NCI-H1436 treated with DMSO at 0.1 percent for 48 hours (cell line): ENCODE data around the gene MGAT3.
"Not testable (repeated sequence)": the region's sequence is repeated elsewhere in the genome, so short reads cannot be mapped to it uniquely, and the experiment has no call there.

ENCODE experiments used
- DNase-seq: peaks from one replicate; lab custom pipeline; 2025; lab: John Stamatoyannopoulos, UW

The MGAT3 gene

DNA sequence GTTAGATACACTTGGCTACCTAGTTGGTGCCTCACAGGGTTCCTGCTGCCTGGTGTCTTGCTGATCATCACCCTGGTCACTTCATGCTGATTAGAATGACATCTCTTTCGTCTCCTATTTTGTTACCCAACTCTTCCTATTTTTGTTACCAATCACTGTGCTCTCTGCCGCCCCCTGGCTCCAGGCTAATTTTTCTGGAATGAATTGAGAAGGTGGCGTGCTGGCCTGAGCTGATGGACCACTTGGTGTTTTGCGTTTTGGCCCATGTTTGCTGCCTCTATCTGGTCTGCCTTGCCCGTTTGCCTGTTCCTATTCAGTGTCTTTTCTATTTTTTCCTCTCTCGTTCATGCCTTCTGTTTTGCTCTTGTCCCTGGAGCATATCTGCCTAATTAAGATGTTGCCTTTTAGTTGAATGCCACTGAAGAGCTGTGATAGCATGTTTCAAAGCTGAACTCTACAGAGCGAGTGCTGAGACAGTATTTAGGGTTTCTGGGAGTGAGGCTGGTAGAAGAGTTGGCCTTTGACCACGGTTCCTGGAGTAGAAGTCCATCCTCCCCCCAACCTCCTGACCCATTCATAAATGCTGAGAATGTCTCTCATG lies 57.7 kb downstream of the MGAT3 start:
- no peak for DNase-seq

DNA sequence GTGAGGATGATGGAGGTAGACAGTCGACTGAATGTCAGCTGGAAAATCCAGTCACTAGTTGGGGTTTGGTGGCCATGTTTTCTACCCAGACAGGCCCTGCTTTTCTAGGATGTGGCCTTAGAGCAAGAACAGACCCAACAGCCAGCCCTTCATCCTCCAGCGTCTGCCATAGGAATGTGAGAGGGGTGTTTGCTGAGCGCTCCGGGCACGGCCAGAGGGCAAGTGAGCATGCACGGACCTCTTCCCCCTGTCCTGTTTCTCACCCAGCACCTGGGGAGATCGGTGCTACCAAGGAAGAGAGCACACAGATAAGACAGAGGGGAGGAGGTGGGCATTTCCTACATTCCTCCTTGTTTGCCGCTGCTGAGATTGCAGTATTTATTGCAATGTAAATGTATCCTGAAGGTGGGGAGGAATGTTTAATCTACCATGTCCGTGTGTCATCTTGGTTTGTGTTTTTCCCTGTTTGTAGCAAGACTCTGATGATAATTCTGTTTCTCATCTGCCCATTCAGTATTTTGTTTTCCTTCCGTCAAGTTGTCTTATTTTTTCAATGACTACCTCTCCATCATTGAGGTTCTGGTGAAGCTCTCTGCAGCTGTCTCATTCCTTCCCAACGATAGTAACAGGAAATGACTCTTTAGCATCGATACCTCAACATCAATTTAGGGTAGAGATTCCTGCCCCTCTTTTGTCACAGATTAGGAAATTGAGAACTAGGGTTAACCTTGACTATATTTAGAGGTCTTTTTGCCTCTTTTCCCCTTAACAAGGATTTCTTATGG lies 58.6 kb downstream of the MGAT3 start:
- DNase-seq, result no peak

DNA sequence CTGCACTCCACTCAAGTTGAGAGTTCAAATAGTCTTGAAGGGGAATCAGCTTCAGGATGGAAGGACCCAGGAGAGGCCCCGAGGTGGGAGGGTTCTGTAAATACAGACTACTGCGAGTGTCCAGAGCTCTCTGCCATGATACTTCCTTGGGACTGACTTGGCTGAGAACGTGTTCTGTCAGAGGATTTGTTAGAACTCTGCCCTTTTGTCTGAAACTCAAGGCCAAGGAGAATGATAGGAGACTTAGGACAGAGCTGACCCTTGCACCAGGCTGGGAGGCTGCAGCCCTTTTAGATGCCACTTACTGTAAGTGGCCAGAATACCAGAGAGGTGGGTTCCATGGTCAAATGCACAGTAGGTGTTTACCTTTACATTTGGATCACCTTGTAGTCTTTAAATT lies 60.7 kb downstream of the MGAT3 start:
- no peak for DNase-seq

DNA sequence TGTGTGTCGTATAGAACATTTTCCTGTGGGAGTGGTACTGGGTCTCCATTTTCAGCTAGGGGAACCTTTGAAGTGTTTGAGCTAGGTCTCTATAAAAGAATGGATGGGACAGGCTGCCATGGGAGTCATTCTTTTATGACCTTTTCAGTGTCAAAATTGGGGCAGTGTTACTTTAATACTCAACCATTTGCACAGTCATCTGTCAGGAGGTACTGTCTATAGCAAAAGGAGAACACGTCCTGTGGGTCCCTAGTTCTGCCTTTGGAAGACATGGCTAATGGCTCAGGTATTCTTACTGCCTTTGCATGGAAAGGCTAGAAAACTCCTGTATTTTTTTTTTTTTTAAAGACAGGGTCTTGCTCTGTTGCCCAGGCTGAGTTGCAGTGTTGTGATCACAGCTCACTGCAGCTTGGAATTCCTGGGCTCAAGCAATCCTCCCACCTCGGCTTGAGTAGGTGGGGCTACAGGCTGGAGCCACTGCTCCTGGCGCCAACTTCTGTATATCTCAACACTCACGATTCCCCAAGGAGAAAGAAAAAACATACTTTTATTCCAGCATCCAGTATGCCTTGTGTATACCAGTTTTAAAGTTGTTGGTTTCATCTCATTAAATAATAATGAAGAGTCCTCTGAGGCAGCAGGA lies 61.5 kb downstream of the MGAT3 start:
- DNase-seq, result no peak

DNA sequence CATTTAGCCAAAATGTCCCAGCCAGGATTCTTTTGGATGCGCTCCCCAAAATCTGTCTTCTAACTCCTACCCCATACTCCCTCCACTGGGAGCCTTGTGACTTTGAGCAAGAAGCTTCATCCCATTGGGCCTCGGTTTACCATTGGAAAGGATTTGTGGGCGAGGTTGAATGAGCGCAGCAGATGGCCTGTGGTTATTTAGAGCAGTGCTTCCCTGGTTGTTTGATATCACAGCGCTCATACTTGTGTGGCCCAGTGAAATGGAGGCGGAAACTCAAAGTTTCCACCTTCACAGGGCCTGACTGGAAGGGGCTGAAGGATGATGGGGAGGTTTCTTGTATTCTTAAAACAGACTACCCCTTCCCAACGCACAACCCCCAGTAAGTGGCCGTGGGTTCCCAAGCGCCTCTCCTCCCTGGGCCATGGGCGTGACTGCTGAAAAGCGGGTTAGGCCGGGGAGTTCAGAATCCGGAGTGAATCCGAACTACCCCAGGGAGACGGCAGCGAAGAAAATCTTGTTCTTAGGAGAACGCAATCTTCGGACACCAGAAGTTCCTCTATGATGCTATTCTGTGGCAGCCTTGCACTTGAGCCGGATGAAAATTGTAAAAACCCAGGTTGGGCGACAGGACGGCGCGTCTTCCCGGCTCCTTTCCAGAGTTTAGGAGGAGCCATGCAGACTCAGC lies 62.3 kb downstream of the MGAT3 start:
- DNase-seq, result no peak

DNA sequence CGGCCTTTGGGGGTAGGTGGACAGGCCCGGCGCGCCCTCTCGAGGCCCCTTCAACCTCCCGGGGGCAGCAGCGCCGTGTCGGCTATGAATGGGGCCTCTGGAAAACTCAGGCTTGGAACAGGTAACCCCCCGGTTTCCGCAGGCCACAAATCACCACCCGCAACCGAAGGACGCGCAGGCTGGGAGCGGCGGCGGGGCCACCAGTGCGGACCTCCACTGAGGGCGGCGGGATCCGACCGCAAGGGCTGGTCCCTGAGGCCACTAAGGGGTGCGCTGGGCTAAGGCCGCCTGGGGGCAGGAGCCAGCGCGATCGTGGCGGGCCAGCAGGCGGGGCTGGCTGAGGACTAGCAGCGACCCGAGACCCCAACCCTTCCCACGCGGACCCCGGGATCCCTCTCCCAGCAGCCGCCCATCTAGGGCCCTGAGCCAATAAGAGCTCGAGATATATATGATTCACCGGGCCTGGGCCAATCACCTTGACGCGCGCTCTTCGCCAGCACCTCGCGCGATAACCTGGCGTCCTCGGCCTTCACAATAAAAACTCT lies 62.9 kb downstream of the MGAT3 start:
- peak; percentile 94 for DNase-seq

DNA sequence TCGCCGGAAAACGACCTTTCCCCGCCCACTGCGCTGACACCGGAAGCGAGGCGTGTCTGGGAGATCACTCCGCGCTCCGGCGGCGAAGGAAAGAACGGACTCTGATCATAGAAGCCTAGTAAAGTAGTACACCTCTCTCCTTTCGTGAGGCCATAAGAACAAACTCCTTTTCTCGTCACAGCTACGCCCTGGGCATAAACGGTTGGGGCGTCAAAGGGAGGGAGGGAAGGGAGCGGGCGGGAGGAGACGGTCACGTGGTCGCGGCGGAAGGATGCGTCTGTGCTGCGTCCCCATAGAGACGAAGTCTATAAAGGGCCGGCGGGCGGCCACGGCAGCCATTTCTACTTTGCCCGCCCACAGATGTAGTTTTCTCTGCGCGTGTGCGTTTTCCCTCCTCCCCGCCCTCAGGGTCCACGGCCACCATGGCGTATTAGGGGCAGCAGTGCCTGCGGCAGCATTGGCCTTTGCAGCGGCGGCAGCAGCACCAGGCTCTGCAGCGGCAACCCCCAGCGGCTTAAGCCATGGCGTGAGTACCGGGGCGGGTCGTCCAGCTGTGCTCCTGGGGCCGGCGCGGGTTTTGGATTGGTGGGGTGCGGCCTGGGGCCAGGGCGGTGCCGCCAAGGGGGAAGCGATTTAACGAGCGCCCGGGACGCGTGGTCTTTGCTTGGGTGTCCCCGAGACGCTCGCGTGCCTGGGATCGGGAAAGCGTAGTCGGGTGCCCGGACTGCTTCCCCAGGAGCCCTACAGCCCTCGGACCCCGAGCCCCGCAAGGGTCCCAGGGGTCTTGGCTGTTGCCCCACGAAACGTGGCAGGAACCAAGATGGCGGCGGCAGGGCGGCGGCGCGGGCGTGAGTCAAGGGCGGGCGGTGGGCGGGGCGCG lies 63.7 kb downstream of the MGAT3 start, which contains the start of gene ATF4:
TSS of gene ATF4 (plus strand) at position 337 of the 880 bp plus-strand sequence. CDS start 884 bp downstream, outside the sequence.
- DNase-seq, result no peak

DNA sequence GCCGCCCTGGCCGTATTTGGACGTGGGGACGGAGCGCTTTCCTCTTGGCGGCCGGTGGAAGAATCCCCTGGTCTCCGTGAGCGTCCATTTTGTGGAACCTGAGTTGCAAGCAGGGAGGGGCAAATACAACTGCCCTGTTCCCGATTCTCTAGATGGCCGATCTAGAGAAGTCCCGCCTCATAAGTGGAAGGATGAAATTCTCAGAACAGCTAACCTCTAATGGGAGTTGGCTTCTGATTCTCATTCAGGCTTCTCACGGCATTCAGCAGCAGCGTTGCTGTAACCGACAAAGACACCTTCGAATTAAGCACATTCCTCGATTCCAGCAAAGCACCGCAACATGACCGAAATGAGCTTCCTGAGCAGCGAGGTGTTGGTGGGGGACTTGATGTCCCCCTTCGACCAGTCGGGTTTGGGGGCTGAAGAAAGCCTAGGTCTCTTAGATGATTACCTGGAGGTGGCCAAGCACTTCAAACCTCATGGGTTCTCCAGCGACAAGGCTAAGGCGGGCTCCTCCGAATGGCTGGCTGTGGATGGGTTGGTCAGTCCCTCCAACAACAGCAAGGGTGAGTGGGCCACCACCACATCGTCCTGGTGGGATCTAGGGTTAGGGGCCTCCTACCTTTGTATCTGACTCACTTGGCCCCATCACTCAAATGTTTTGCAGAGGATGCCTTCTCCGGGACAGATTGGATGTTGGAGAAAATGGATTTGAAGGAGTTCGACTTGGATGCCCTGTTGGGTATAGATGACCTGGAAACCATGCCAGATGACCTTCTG lies 64.5 kb downstream of the MGAT3 start:
- not testable (repeated sequence) for DNase-seq

DNA sequence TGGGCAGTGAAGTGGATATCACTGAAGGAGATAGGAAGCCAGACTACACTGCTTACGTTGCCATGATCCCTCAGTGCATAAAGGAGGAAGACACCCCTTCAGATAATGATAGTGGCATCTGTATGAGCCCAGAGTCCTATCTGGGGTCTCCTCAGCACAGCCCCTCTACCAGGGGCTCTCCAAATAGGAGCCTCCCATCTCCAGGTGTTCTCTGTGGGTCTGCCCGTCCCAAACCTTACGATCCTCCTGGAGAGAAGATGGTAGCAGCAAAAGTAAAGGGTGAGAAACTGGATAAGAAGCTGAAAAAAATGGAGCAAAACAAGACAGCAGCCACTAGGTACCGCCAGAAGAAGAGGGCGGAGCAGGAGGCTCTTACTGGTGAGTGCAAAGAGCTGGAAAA lies 65.3 kb downstream of the MGAT3 start:
- DNase-seq, result not testable (repeated sequence)

DNA sequence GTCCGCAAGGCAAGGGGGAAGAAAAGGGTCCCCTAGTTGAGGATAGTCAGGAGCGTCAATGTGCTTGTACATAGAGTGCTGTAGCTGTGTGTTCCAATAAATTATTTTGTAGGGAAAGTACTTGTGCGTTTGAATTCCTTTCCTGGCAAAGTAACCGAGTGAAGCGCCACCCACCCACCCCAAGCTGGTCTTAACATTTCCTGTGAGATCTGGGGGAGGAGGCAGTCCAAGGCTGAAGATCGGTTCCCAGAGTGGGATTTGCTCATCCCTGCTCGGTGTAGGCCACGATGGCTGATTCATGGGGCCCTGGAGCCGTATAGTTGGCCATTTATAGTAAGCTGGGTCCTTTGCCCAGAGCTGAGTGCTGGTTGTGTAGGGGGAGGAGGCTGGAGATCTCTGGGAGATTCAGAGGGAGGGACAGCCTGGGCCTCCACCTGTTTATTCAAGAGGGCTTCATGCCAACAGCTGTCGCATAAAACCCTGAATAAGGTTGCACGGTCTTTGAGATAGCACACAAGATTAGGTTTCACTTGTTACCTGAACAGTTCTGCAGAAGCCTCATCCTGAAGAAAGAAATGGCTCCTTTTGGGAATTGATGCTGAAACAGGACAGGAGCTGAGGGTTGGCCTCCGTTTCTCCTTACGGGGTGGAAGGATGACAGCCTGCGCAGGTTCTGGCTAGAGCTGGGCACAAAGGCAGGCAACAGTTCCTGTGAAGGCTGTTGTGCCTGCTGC lies 65.9 kb downstream of the MGAT3 start:
- DNase-seq, result peak; percentile 38

DNA sequence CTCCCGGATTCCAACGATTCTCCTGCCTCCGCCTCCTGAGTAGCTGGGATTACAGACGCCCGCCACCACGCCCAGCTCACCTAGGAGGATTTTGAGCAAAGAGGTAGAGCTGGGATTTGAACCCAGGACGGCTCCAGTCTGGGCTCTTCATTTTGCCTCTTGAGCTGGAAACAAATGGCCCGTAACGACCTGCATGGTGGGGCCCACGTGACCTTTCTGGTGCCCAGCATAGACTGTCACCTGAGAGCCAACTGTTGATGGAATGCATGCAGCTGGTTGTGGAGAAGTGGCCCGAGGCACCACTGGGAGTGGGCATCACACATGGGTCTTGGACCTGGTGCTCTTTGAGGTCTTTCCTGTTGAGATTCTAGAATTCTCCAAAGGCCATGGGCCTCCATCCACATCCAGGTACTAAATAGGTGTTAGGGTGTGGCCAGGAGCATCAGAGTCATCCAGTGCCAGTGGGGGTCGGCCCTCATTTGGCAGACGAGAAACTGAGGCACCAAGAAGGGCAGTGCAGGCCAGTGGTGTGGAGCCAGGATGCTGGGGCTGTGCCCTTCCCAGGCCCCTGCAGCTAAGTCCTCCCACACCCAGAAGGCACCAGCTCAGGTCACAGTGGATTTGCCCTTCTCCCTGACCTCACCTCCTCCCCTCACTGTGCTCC lies 67.4 kb downstream of the MGAT3 start:
- no peak for DNase-seq

DNA sequence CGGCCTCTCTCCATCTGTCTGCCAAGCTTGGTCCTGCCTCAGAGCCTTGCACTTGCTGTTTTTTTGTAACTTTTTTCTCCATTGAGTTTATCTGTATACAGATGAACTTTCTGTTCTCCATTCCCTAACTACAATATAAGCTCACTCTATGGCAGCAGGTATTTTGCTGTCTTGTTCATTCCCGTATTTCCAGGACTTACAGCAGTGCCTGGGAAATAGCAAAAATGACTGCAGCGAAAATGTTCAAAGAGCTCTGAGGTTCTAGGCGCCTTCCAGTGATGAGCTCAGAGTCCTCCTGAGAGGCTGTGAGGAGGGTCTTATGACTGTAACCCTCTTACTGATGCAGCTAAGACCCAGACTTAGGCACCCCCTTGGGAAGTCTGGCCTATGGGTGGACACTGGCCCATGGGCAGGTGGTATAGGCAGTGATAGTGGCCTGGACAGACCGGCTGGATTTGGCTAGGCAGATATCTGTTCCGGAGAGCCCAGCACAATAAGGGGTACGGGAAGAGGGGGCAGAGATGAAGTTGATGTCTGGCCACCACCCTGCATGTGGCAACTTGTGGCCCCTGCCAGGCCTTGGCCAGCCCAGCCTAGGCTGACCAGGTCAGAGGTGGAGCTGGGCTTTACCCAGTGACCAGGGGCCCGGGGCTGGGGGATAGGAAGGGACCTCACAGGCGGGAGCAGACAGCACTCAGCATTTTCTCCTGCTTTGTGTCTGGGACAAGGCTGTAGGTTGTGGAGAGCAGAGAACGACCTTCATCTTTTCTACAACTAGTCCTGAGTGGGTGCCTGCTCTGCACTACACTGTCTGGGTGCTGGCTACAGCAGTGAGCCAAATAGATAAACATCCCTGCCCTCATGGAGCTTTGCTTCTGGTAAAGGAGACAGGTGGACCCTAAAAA lies 68.2 kb downstream of the MGAT3 start:
- no peak for DNase-seq

DNA sequence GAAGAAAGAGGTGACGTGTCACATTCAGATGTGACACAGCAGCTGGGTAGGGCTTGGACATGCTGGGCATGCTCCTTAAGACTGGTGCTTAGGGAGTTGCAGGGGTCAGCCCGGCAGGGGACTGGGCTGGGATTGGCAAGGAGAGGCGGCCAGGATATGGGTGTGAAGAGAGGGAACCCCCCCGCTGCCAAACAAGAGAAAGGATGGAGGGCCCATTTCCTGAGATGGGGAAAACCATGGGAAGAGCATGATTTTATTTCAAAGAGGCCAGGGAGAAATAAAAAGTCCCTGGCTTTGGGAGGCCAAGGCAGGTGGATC lies 68.8 kb downstream of the MGAT3 start:
- DNase-seq, result no peak

DNA sequence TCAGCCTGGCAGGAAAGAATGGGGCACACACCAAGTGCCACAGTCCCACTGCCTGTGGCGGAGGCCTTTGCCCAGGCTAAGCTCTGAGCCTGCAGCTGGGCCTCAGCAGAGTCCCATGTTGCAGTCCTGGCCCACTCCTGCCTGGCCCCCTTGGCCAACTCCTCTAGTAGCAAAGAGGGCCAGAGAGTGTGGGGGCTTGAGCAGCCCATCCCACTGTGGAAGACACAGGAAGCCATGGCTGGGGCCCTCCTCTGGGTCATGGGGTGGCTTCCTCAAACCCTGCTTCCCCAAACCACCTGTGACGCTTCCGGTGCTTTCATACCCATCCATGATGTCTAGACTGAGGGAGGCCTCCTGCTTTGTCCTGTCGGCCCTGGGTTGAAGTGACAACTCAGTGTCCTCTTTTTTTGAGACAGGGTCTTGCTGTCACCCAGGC lies 69.9 kb downstream of the MGAT3 start:
- no peak for DNase-seq

DNA sequence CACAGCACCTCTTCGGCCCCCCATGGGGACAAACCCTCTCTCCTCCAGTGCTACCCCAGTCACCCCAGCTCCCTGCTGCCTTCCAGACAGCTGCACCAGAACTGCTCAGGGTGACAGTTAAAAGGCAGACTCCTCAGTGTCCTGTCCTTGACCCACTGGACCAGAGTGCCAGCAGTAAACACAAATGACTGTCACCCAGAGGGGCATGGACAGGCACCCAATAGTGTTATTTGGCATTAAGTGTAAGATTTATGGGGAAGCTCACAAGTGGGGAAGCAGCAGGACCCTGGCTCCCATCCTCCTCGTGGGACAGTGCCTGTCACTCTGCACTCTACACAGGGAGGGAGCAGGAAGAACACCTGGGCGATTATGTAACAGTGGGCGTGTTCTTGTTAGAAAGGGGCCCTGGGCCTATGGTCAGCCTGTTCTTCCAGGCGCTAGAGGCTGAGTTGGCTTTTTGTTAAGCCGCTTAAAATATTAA lies 70.7 kb downstream of the MGAT3 start:
- DNase-seq, result no peak

DNA sequence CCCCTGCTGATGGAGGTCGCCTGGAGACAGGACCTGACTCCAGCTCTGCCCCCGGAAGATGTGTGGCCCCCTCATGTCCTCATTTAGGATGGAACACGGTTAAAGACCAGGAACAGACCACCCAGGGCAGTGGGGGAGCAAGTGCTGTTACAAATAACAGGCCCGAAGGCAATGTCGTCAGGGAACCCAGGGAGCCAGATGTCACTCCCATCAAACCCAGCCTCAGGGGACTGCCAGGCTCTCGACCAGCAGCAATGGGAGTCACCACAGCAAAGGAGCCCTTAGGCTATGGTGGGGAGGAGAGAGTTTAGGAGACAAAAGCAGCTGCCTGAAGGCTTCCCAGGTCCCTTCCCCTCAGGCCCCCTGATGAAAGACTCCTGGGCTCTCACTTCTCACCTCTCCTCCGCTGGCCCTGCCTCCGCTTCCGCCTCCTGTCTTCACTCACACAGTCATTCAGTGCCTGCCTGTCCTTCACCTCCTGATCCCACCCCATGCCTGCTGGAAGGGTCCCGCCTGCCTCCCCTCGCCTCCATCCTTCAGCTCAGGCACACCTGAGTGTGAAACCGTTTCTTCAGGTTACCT lies 71.4 kb downstream of the MGAT3 start:
- peak; percentile 50 for DNase-seq

DNA sequence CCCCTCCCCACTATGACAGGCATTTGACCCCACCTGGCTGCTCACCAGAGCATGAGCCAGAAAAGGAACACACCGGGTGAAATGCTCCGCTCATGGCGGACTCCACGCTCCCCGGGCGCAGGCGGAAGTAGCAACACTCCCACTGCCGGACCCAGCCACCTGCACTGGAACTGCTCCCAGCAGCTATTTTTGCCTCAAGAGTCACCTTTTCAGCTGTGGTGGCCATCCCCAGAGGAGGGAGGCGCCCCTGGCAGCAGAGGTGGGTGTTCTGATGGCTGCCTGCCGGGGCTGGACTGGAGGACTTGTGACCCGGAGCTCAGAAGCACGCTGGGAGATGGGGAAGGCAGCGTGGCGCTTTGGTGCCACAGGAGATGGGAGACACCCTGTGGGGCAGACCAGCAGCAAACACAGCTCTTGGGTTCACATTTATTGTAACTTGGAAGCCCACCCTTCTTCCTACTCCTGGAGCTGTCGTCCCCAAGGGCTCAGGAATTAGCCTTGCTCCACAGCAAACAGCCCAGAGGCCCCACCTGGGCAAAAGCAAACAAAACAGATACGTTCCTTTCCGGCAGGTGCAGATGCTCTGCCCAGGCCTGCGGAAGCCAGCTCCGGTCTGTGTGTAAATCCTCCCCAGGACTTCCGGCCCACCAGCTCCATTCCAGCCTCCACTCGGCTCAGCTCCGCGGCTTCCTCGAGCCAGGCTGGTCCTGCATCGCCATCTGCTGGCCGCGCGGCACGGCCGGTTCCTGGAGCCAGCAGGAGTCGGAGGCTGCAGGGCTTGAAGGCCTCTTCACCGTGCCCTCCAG lies 72.1 kb downstream of the MGAT3 start:
- peak; percentile 75 for DNase-seq
